GM18907 (cell line): ENCODE data around the gene IFITM2.
"Not testable (repeated sequence)": the region's sequence is repeated elsewhere in the genome, so short reads cannot be mapped to it uniquely, and the experiment has no call there.

Source experiments
- ATAC-seq: cut with Tn5 transposase; IDR thresholded peaks from one replicate; pipeline ENCODE4 v1.9.1; 2021; ENCODE audit warnings: mild to moderate bottlenecking, moderate library complexity; ENCODE audit not compliant: unreplicated experiment

IFITM2 gene

DNA sequence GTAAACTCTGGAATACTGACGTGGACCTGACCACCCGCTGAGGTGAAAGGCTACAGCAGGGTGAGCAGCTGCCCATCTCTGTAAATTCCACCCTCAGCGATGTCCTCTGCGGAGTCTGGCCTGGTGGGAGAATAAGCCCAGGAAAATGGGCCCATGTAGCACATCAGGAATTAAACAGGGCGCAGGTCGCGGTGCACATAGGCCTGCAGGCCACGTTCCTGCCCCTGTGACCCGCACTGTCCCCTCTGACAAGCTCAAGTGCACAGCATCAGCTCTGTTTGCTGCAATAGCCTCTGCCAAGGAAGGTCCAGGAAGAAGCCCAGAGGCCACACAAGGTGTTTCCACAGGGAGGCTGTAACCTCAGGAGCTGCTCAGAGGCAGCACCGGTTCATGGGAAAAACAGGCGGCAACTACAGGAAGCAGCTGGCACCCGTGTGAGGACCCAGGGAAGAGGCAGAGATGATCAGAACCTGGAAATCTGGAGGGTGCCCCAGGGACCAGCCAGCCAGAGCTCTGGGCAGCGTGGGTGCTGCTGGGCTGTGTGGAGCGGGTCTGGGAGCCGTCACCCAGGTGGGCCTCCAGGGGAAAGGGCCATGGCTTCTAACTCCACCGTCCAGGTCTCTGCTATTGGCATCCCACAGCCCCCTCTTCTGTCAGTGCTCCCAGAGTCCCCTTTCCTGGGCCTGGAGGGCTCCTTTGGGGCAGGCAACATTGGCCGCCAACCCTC, 808 bp upstream of the IFITM2 start:
- ATAC-seq = no peak

DNA sequence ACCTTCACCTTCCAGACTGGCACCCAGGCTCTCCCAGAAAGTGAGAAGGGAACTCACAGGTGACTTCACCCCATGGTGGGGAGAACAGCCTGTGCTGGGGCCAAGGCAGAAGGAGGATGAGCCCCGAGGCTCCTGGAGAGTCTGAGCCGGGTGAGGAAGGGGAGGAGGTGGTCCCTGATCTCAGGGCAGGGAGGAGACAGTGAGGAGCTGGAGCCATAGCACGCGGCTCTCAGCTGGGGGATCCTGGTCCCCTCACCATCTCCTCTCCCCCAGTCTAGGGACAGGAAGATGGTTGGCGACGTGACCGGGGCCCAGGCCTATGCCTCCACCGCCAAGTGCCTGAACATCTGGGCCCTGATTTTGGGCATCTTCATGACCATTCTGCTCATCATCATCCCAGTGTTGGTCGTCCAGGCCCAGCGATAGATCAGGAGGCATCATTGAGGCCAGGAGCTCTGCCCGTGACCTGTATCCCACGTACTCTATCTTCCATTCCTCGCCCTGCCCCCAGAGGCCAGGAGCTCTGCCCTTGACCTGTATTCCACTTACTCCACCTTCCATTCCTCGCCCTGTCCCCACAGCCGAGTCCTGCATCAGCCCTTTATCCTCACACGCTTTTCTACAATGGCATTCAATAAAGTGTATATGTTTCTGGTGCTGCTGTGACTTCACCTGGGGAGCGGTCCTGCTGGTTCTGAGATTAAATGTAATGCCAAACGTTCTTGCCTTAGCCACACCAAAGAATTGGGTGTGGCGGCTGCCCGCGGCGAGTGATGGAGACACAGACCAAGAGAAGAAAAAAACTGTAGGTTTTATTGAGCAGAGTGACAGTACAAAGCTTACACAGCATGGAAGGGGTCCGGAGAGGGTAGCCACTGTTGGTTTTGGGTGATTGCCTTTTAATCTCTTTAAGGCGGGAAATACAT, 1.4 kb downstream of the IFITM2 start:
- not testable (repeated sequence) for ATAC-seq

DNA sequence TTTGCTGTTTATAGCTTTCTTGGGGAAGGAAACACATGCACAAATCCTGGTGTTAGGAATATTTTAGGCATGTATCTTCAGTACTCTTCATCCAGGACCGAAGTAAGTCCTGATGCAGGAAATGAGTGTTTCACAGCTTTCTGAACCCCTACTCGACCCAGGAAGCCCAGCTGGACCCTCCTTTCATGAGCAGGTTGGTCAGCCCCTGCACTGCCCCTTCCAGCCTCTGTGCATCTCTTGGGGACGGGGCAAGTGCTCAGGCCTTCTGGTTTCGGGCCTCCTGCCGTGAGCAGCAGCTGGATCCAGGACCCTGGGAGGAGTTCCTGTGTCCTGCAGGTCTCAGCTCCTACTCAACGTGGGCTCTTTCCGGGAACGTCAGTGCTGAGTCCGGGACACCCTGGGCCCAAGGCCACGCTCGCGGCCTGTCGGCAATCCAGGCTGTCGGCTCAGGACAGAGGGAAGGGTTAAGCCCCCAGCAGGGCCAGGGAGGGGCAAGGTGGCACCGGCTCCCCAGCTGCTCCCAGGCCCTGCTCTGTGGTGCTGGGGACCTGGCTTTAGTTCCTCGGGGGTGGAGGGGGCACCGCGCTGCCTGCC, 2.5 kb downstream of the IFITM2 start:
- not testable (repeated sequence) for ATAC-seq

DNA sequence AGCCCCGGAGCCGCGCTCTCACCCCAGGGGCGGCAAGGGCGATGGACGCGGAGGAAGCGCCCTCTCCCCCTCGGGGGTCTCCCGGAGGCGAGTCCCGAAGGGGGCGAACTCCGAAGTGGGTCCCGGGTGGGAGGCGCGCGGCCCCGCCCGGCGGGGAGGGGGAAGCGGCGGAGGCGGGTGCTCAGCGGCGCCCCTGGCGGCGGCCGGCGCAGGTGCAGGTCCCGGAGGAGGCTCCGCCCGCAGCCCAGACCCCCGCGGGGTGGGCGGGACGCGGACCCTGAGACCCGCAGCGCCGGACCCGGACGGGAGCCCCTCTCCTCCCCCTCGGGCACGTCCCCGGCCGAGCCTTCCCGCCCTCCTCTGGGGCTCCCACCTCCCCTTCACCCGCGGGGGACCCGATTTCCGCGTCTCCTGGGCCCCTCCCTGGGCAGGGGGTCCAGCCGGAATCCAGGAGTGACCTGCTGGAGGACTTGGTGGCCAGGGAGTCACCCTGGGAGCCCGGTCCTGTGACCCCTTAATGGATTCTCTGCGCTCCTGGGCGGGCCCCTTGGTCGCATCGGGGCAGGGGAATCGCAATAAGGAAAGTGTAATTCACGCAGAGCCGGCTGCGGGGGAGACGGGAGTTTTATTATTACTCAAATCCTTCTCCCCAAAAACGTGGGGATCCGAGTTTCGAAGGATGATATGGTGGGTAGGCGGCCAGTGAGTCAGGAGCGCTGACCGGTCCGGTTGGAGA, 3.6 kb downstream of the IFITM2 start:
- ATAC-seq = peak; percentile 25

DNA sequence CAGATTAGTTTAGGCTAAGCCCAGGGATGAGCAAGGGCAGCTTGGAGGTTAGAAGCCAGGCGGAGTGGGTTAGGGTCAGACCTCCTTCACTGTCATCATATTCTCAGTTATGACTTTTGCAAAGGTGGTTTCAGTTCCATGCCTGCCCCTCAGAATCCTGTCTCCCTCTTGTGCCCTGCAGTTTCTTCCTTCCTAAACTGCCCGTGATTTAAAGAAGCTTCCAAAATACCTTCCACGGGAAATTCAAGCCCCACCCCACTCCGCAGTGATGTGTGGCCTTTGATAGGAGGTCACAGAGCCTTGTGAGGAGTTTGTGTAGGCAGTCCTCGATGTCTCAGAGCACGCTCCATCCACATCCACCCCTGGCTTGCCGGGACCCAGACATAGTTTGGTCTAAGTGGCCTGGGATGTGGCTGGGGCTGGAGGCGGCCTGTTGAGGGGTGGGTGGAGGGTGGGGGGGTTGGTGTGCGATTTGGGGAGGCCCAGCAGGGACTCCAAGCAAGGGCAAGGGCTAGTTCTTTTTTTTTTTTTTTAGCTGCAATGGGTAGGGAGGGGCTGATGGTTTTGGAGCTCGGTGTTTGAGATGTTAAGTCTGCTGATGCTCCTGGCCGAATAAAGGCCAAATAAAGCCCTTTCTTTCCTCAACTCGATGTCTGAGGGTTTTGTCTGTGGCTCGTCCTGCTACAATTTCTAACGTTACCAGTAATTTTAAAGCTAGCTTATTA, 4.6 kb downstream of the IFITM2 start:
- ATAC-seq = no peak

DNA sequence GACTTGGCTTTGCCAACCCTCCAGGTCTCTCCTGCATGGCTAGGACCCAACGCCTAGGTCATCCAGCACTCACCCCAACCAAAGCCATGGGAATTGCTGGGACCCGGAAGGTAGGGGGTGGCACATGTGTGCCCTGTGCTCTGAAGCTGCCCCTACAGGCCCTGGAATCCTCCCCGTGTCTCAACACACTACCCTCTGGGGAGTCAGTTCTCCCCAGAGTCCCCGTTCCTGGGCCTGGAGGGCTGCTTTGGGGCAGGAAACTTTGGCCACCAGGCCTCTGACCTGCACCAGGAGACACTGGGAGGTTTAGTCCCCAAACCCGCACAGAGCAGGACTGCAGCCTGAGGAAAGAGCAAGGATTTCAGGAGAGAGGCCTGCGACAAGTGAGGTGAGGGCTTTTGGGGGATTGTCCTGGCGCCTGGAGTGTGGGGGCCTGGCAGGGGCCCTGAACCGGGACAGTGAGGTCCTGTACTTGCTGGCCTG, 5.7 kb downstream of the IFITM2 start:
- ATAC-seq = no peak

DNA sequence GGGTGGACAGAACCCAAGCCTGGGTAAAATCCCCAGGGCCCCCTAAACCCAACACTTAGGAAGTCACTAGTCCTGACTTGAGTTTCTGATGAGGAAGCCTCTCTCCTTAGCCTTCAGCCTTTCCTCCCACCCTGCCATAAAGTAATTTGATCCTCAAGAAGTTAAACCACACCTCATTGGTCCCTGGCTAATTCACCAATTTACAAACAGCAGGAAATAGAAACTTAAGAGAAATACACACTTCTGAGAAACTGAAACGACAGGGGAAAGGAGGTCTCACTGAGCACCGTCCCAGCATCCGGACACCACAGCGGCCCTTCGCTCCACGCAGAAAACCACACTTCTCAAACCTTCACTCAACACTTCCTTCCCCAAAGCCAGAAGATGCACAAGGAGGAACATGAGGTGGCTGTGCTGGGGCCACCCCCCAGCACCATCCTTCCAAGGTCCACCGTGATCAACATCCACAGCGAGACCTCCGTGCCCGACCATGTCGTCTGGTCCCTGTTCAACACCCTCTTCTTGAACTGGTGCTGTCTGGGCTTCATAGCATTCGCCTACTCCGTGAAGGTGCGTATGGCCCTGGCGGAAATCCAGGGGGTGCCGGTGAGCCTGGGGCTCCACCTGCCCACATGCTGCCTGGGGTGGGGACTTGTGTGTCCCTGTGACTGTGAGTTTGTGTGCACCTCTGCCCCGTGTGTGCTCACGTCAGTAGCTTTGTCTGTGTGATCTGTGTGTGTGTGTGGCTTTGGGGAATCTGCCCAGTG, 6.4 kb downstream of the IFITM2 start, which contains the start of gene IFITM1:
IFITM1 (plus strand) TSS at position 254 of the 767 bp plus-strand sequence; CDS start at position 385, 131 bp downstream.
- ATAC-seq = no peak

DNA sequence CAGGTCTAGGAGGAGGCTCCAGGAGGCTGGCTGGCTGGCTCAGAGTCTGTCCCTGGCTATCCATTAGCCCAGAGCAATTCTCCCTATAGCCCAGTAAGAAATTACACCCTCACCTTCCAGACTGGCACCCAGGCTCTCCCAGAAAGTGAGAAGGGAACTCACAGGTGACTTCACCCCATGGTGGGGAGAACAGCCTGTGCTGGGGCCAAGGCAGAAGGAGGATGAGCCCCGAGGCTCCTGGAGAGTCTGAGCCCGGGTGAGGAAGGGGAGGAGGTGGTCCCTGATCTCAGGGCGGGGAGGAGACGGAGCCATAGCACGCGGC, 6.9 kb downstream of the IFITM2 start:
- not testable (repeated sequence) for ATAC-seq

DNA sequence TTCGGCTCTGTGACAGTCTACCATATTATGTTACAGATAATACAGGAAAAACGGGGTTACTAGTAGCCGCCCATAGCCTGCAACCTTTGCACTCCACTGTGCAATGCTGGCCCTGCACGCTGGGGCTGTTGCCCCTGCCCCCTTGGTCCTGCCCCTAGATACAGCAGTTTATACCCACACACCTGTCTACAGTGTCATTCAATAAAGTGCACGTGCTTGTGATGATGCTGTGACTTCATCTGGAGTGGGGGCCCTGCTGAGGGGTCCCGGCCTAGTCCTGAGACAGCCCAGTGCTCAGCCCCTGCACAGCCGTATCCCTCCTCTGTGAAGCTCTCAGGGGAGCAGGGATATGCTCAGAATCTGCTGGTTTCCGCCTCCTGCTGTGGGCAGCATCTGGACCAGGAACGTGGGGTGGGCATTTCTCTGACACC, 7.5 kb downstream of the IFITM2 start:
- ATAC-seq = no peak

DNA sequence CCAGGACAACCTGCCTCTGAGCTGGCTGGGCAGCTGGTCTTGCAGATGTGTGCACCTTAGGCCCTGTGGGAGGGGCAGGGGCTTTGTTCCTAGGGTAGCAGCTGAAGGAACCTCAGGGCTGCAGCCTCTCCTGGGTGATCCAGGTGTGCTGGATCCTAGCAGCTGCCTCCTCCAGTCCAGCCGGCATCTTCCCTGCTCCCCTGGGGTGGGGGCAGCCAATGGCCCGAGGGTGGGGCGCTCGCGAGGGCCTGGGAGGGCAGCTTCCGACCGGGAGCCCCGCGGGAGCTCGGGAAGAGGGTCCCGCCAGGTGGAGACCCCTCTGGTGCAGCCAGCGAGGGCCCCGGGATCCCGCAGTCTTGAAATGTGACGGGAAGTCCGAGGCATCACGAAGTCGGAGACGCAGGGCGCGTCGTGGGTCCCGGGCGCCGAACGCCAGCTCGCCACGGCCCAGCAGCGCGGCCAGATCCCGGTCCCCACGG, 7.9 kb downstream of the IFITM2 start:
- no peak for ATAC-seq

DNA sequence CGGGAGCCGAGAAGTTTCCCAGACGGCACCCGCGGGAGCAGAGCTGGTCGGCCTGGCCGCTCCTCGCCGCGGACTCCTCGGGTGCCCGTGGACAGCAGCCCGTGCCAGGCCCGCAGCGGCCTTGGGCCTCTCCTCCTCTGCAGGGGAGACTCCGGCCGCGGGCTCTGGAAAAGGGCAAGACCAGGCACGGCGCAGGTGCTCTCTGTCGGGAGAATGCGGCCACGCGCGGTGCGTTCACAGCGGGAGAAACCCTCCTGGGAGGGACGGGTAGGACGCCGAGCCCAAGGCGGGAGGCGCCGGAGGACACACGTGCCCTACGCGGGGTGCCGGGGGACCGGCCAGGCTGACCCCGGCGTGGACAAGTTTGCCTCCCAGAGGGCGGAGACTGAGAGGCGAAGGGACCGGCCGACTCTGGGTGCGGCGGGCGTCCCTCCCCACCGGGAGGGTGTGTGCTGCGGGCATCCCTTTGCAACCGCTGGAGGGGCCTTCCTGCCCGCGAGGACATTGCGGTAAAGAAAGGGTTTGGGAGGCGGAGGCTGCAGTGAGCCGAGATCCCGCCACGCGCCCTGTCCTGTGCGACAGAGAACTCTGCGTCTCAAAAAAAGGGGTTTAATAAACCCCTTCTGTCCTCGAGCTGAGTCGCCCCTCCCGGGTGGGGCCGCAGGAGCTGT, 8.6 kb downstream of the IFITM2 start:
- ATAC-seq = no peak

DNA sequence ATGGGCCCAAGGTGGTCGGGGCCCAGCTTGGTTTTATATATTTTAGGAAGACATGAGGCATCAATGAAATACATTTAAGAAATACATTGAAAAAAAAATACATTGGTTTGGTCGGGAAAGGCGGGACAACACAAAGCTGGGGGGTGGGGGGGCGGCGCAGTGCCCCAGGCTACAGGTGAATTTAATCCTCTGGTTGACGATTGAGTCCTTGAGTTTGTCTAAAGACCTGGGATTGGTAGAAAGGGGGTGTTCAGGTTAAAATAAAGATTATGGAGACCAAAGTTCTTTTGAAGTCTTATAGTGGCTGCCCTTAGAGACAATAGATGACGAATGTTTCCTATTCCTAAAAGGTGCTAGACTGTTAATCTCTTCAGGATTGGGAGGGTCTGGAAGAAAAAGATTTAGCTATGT, 9.3 kb downstream of the IFITM2 start:
- no peak for ATAC-seq

DNA sequence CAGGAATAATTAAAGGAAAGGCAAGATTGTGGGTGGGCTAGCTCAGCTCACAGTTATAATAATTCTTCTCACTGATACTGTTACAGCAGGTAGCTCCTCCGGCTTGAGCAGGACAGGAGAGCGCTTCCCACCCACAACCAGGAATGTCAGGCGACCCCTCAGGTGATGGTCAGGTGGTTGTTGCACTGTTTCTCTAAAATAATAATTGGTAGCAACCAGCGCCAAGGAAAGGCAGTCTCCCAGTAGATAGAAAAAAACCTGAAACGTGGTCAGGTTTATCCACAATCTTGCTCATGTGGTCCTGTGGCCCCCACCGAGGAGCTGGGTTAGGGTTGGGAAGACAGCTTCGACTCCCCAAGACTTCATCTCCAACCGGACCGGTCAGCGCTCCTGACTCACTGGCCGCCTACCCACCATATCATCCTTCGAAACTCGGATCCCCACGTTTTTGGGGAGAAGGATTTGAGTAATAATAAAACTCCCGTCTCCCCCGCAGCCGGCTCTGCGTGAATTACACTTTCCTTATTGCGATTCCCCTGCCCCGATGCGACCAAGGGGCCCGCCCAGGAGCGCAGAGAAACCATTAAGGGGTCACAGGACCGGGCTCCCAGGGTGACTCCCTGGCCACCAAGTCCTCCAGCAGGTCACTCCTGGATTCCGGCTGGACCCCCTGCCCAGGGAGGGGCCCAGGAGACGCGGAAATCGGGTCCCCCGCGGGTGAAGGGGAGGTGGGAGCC, 10.2 kb downstream of the IFITM2 start:
- peak; percentile 3 for ATAC-seq

DNA sequence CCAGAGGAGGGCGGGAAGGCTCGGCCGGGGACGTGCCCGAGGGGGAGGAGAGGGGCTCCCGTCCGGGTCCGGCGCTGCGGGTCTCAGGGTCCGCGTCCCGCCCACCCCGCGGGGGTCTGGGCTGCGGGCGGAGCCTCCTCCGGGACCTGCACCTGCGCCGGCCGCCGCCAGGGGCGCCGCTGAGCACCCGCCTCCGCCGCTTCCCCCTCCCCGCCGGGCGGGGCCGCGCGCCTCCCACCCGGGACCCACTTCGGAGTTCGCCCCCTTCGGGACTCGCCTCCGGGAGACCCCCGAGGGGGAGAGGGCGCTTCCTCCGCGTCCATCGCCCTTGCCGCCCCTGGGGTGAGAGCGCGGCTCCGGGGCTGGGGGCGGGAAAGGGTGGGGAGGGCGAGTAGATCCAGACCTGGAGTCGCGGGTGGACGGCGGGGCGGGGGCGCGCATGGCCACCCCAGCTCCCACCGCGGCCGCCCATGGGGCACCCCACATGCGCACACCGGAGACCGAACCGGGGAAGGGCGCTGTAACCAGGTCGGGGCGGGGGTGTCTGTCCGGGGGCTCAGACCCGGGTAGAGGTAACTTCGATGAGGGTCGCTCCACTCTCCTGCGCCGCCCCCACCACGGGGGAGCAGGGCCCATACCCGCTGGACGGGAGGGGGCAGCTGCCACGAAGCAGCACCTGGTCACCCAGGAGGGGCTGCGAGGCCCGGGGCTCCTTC, 10.9 kb downstream of the IFITM2 start:
- peak; percentile 41 for ATAC-seq

DNA sequence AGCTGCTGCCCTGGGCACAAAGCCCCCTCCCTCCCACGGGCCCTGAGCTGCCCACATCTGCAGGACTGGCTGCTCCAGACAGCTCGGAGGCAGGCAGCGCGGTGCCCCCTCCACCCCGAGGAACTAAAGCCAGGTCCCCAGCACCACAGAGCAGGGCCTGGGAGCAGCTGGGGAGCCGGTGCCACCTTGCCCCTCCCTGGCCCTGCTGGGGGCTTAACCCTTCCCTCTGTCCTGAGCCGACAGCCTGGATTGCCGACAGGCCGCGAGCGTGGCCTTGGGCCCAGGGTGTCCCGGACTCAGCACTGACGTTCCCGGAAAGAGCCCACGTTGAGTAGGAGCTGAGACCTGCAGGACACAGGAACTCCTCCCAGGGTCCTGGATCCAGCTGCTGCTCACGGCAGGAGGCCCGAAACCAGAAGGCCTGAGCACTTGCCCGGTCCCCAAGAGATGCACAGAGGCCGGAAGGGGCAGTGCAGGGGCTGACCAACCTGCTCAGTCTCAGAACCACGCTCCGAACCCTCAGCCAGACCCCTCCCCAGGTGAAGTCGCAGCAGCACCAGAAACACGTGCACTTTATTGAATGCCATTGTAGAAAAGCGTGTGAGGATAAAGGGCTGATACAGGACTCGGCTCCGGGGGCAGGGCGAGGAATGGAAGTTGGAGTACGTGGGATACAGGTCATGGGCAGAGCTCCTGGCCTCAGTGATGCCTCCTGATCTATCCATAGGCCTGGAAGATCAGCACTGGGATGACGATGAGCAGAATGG, 11.7 kb downstream of the IFITM2 start:
- peak; percentile 21 for ATAC-seq

DNA sequence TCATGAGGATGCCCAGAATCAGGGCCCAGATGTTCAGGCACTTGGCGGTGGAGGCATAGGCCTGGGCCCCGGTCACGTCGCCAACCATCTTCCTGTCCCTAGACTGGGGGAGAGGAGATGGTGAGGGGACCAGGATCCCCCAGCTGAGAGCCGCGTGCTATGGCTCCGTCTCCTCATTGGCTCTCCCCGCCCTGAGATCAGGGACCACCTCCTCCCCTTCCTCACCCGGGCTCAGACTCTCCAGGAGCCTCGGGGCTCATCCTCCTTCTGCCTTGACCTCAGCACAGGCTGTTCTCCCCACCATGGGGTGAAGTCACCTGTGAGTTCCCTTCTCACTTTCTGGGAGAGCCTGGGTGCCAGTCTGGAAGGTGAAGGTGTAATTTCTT, 12.3 kb downstream of the IFITM2 start:
- ATAC-seq = not testable (repeated sequence)

DNA sequence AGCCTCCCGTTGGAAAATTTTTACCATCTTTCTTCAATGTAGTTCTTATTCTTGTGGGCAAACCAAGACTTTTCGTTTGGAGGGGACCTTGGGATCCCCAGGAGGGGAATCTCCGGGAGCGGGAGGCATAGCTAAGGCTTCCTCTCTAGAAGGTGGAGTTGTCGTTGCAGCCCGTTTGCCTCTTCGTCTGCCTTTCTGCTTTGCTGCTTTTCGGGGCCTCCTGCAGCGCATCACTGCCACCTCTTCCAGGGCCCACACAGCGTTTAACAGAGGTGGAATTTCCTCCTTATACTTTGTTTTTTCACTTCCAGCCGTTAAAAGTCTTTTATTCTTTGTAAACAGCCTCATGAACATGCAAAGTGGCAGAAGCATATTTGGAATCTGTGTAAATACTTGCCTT, 16.5 kb downstream of the IFITM2 start:
- ATAC-seq = no peak
